ENCODE measurements around the gene PITPNC1. TPM values are rescaled to one million over a fixed set of nuclear protein-coding genes. Genes with fewer than 3 reads are reported as not detected.

The PITPNC1 gene
- total and polyA plus RNA-seq, 2 of the 13 experiments (the other 11 are each of a cell fraction or from before 2014, with no cell fraction given) = 4.1 to 5.7 TPM

- TF ChIP-seq NR0B2 (CRISPR knock-in tag; IDR thresholded peaks at IDR 0.05) = peak; percentile 71; the same call in 1 of the 2 replicates
- TF ChIP-seq ZNF512B (CRISPR knock-in tag; IDR thresholded peaks at IDR 0.05; ENCODE audit: borderline replicate concordance) = peak; percentile 66; the same call in 1 of the 2 replicates
- TF ChIP-seq DPF2 (CRISPR knock-in tag; IDR thresholded peaks at IDR 0.05; ENCODE audit: borderline replicate concordance, low read depth) = no peak
- TF ChIP-seq EED (CRISPR knock-in tag; IDR thresholded peaks at IDR 0.05) = peak; percentile 98
- TF ChIP-seq IKZF1 (IDR thresholded peaks at IDR 0.05) = no peak
- TF ChIP-seq POLR2G (IDR thresholded peaks at IDR 0.05; ENCODE audit: low read depth, low read length) = peak; percentile 97
- TF ChIP-seq ZNF383 (CRISPR knock-in tag; IDR thresholded peaks at IDR 0.05; ENCODE audit: borderline replicate concordance) = peak; percentile 88; the same call in 1 of the 2 replicates
- peak; percentile 98 for TF ChIP-seq ZNF501 (CRISPR knock-in tag; IDR thresholded peaks at IDR 0.05)
- TF ChIP-seq ZBTB26 (CRISPR knock-in tag; IDR thresholded peaks at IDR 0.05; ENCODE audit: borderline replicate concordance) = peak; percentile 89
- peak; percentile 73 for TF ChIP-seq ARNTL (CRISPR knock-in tag; IDR thresholded peaks at IDR 0.05)
- TF ChIP-seq ZNF850 (CRISPR knock-in tag; conservative IDR thresholded peaks at IDR 0.05) = no peak
- no peak for TF ChIP-seq ZFP62 (CRISPR knock-in tag; IDR thresholded peaks at IDR 0.05)
- TF ChIP-seq FLYWCH1 (CRISPR knock-in tag; IDR thresholded peaks at IDR 0.05) = no peak
- peak; percentile 82; the same call in 1 of the 2 replicates for TF ChIP-seq ZNF275 (CRISPR knock-in tag; IDR thresholded peaks at IDR 0.05; ENCODE audit: borderline replicate concordance)
- TF ChIP-seq ZNF792 (CRISPR knock-in tag; IDR thresholded peaks at IDR 0.05) = peak; percentile 84
- TF ChIP-seq, protein P1, sequence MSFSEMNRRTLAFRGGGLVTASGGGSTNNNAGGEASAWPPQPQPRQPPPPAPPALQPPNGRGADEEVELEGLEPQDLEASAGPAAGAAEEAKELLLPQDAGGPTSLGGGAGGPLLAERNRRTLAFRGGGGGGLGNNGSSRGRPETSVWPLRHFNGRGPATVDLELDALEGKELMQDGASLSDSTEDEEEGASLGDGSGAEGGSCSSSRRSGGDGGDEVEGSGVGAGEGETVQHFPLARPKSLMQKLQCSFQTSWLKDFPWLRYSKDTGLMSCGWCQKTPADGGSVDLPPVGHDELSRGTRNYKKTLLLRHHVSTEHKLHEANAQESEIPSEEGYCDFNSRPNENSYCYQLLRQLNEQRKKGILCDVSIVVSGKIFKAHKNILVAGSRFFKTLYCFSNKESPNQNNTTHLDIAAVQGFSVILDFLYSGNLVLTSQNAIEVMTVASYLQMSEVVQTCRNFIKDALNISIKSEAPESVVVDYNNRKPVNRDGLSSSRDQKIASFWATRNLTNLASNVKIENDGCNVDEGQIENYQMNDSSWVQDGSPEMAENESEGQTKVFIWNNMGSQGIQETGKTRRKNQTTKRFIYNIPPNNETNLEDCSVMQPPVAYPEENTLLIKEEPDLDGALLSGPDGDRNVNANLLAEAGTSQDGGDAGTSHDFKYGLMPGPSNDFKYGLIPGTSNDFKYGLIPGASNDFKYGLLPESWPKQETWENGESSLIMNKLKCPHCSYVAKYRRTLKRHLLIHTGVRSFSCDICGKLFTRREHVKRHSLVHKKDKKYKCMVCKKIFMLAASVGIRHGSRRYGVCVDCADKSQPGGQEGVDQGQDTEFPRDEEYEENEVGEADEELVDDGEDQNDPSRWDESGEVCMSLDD (CRISPR knock-in tag; IDR thresholded peaks at IDR 0.05; ENCODE audit: borderline replicate concordance) = 0 out of 2 replicates have a peak, but pooled peaks have one; percentile 63
- TF ChIP-seq ZNF468 (CRISPR knock-in tag; IDR thresholded peaks at IDR 0.05) = 0 out of 2 replicates have a peak, but pooled peaks have one; percentile 79
- peak; percentile 98 for TF ChIP-seq YEATS2 (CRISPR knock-in tag; IDR thresholded peaks at IDR 0.05; ENCODE audit: borderline replicate concordance)
These were observed 10.6 kb upstream of the PITPNC1 start, which contains the start of gene PSMD12 (continued) for GRCh38 chr17:67366193-67367157.
